Stimulated activated effector memory CD8-positive, alpha-beta T cell treated with anti-CD3 and anti-CD28 coated beads, Interleukin-12 subunit alpha, Interleukin-12 subunit beta, amount 100 ng/mL, for 72 hours (primary cell): ENCODE data around the gene COMMD10.

ENCODE experiments used
- ATAC-seq: fragments of 150-1000 bp; cut with Tn5 transposase; 2 replicates; pipeline ENCODE4 v1.10.0; 2021
- DNase-seq, 2 donors: peaks; one replicate each; pipeline ENCODE4 v3.0.0; 2021 to 2022; ENCODE audit warnings: low spot score in 2 of 2
- H3K27ac Mint-ChIP-seq: one replicate; pipeline ENCODE4 v1.8.0; 2022; ENCODE audit warnings: mild to moderate bottlenecking, mixed read lengths
- H3K36me3 Mint-ChIP-seq: one replicate; pipeline ENCODE4 v1.8.0; 2022; ENCODE audit warnings: mild to moderate bottlenecking, mixed read lengths
- H3K4me1 Mint-ChIP-seq: one replicate; pipeline ENCODE4 v1.8.0; 2022; ENCODE audit warnings: mixed read lengths
- H3K4me3 Mint-ChIP-seq: one replicate; pipeline ENCODE4 v1.8.0; 2022; ENCODE audit warnings: mild to moderate bottlenecking, mixed read lengths
- H3K9me3 Mint-ChIP-seq: one replicate; pipeline ENCODE4 v1.8.0; 2022; ENCODE audit warnings: mixed read lengths

Gene COMMD10

DNA sequence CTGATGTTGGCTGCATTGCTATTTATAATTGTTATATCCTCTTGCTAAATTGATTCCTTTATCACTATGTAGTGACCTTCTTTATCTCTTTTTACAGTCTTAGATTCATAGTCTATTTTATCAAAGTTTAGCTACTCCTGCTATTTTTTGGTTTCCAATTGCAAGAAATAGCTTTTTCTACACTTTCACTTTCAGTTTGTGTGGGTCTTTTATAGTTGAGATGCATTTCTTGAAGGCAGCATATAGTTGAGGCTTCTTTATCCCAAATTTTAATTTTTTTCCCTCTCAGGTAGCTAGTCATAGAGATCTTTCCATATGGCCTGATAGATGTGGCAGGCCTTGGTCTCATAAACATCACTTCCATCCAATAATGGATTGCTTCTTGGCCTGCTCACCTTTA, 228.5 kb downstream of the COMMD10 start:
- peaks cover 14% of the 10 kb centered on the region for H3K4me1 Mint-ChIP-seq
- no peak for DNase-seq
- no peak overlapping the region for H3K27ac Mint-ChIP-seq
- no peak for ATAC-seq
- H3K9me3 Mint-ChIP-seq, result peaks cover 15% of the 10 kb centered on the region
- no peak overlapping the region for H3K4me3 Mint-ChIP-seq
- peaks cover 21% of the 10 kb centered on the region for H3K36me3 Mint-ChIP-seq

DNA sequence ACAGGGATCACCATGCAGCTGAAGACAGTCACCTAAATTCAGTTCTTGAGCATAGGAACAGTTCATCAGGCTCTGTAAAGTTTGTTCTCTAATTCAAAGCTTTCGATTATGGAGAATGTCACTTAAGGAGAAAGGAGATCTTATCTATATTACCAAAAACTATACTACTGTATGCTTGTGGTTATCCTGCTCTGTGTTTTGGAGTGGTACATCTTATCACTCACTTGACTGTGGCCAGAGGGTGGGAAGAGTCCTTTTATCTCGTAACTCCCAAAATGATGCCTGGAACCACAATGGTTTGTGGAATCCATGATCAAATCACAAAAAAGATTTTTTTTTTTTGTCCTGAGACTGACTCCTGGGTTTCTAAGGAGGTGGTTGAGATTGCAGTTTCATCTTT, 230.7 kb downstream of the COMMD10 start:
- Mint-ChIP-seq H3K27ac (no peak overlapping the region), H3K4me1 (peaks cover 14% of the 10 kb centered on the region), H3K36me3 (peaks cover 28% of the 10 kb centered on the region), H3K4me3 (no peak overlapping the region), H3K9me3 (peaks cover 20% of the 10 kb centered on the region)
- DNase-seq (no peak), ATAC-seq (no peak)

DNA sequence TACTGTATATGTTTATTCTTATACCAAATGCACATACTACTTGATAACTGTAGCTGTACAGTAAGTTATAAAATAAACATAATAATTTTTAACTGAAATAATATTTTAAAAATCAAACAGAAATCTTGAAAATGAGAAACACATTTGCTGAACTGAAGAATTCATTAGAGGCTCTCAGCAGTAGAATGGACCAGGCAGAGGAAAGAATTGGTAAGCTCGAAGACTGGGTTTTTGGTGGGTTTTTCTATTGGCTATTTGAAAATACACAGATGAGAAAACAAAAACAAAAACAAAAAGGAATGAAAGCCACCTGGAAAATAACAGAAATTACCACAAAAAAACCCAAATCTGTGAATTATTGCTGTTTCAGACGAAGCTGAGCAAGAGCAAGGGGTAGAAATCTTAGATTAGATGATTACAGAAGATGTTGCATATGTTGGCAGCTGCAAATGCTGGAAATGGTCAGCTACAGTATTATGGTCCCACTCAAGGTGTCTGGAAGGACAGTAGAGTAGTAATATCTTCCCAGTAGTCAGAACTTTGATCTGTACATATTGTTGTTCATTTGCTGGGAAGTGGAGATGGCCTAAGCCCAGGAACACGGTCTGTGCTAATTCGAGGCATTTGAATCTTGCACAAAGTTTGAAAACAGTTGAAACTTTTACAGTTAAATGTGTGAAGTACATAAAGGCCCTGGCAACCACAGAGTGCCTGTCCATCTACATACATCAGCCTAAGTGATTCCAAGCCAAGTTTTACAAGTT, 233.4 kb downstream of the COMMD10 start:
- peaks cover 4% of the 10 kb centered on the region for H3K4me1 Mint-ChIP-seq
- H3K4me3 Mint-ChIP-seq, result no peak overlapping the region
- DNase-seq, result no peak
- H3K36me3 Mint-ChIP-seq, result peaks cover 24% of the 10 kb centered on the region
- ATAC-seq, result no peak
- no peak overlapping the region for H3K27ac Mint-ChIP-seq
- peaks cover 19% of the 10 kb centered on the region for H3K9me3 Mint-ChIP-seq

- H3K4me3 Mint-ChIP-seq, result no peak overlapping the region
- ATAC-seq (no peak), DNase-seq (no peak)
- H3K4me1 Mint-ChIP-seq, result no peaks in the 10 kb centered on the region
- no peak overlapping the region for H3K27ac Mint-ChIP-seq
- H3K36me3 Mint-ChIP-seq, result peaks cover 27% of the 10 kb centered on the region
- peaks cover 22% of the 10 kb centered on the region for H3K9me3 Mint-ChIP-seq
These were observed 235.7 kb downstream of the COMMD10 start for GRCh38 chr5:116320486-116320885.

- DNase-seq, result no peak
- H3K9me3 Mint-ChIP-seq, result peaks cover 38% of the 10 kb centered on the region
- ATAC-seq, result no peak
- H3K27ac Mint-ChIP-seq, result no peak overlapping the region
- no peaks in the 10 kb centered on the region for H3K36me3 Mint-ChIP-seq
- H3K4me3 Mint-ChIP-seq, result no peak overlapping the region
- H3K4me1 Mint-ChIP-seq, result no peaks in the 10 kb centered on the region
These were observed 244.7 kb downstream of the COMMD10 start for GRCh38 chr5:116329503-116329902.

DNA sequence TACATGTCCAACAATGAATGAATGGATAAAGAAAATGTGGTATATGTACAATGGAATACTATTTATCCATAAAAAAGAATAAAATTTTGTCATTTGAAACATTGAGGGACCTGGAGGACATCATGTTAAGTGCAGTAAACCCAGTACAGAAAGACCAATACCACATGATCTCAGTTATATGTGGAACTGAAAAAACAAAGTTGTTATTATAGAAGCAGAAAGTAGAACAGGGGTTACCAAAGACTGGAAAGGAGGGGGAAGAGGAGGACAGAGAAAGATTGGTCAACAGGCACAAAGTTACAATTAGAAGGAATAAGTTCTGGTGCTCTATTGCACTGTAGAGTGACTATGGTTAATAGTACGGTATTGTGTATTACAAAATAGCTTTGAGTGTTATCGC, 256.0 kb downstream of the COMMD10 start:
- H3K36me3 Mint-ChIP-seq, result no peaks in the 10 kb centered on the region
- H3K27ac Mint-ChIP-seq, result no peak overlapping the region
- H3K4me1 Mint-ChIP-seq, result no peaks in the 10 kb centered on the region
- H3K9me3 Mint-ChIP-seq, result peaks cover 34% of the 10 kb centered on the region
- ATAC-seq (no peak), DNase-seq (no peak)
- H3K4me3 Mint-ChIP-seq, result no peak overlapping the region
